M059J (cell line): Measurements from ENCODE around the gene SIM2. TPM values are rescaled to one million over a fixed set of nuclear protein-coding genes. Genes with fewer than 3 reads are reported as not detected.

Source experiments
- total RNA-seq: library from RNA; depleted of rRNA; stranded (reverse); fragments of >200 nt; shearing (Covaris generic); gene quantifications from 2 replicates; pipeline ENCODE4 v1.2.3, GENCODE V29; 2014; rRNA removed

SIM2 gene
- total RNA-seq, 1 experiment from 2014 or later, result 1.8 TPM

Other genes with a start within 250 kb of the SIM2 start
- not detected in 2 replicates for gene CLDN14, start 219.0 kb upstream of the SIM2 start, total RNA-seq